OCI-LY1 (cell line): Measurements from ENCODE around the gene SVOP.

Experiments
- H2AFZ ChIP-seq: fragments of 200-600 bp; sonication (generic), shearing (Covaris generic); 2 replicates; pipeline ENCODE4 v1.6.0; 2014; ENCODE audit warnings: antibody characterized with exemption, mild to moderate bottlenecking, low read length
- H3F3A ChIP-seq: fragments of 200-600 bp; sonication (generic), shearing (Covaris generic); 2 replicates; pipeline ENCODE4 v1.6.0; 2014; ENCODE audit warnings: mild to moderate bottlenecking, antibody characterized with exemption, low read length, moderate library complexity; ENCODE audit not compliant: insufficient read depth
- H3K27ac ChIP-seq: fragments of 200-600 bp; sonication (generic); 2 replicates; pipeline ENCODE4 v1.5.1; 2014; ENCODE audit warnings: low read length, mixed run types, mild to moderate bottlenecking, low read depth; ENCODE audit not compliant: poor library complexity, severe bottlenecking
- H3K27me3 ChIP-seq: fragments of 200-600 bp; sonication (generic); 2 replicates; pipeline ENCODE4 v1.6.0; 2014; ENCODE audit warnings: antibody characterized with exemption, mild to moderate bottlenecking, low read length, moderate library complexity; ENCODE audit not compliant: insufficient read depth
- H3K36me3 ChIP-seq: fragments of 200-600 bp; sonication (generic); 2 replicates; pipeline ENCODE4 v1.6.1; 2014; ENCODE audit warnings: mild to moderate bottlenecking, antibody characterized with exemption, low read length, moderate library complexity, mixed read lengths; ENCODE audit not compliant: insufficient read depth
- H3K4me1 ChIP-seq: fragments of 200-600 bp; sonication (generic); 2 replicates; pipeline ENCODE4 v1.5.1; 2014; ENCODE audit warnings: mild to moderate bottlenecking, low read length, moderate library complexity; ENCODE audit not compliant: insufficient read depth, severe bottlenecking
- H3K4me2 ChIP-seq: fragments of 200-600 bp; sonication (generic), shearing (Covaris generic); 2 replicates; pipeline ENCODE4 v1.6.1; 2014; ENCODE audit warnings: low read length
- H3K4me3 ChIP-seq: fragments of 200-600 bp; sonication (generic); 2 replicates; pipeline ENCODE4 v1.5.1; 2014; ENCODE audit warnings: low read length, low read depth, mild to moderate bottlenecking, mixed read lengths; ENCODE audit not compliant: poor library complexity, severe bottlenecking
- H3K79me2 ChIP-seq: fragments of 200-600 bp; shearing (Covaris generic); 2 replicates; pipeline ENCODE4 v1.6.1; 2016; ENCODE audit warnings: mixed run types, low read length, mixed read lengths; ENCODE audit not compliant: insufficient read depth
- H3K9ac ChIP-seq: fragments of 200-600 bp; sonication (generic), shearing (Covaris generic); 2 replicates; pipeline ENCODE4 v1.6.1; 2014; ENCODE audit warnings: mild to moderate bottlenecking, low read length, mixed read lengths
- H3K9me2 ChIP-seq: fragments of 200-600 bp; sonication (generic), shearing (Covaris generic); 2 replicates; pipeline ENCODE4 v1.6.1; 2014; ENCODE audit warnings: low read depth, mild to moderate bottlenecking, low read length, mixed read lengths
- H3K9me3 ChIP-seq: fragments of 200-600 bp; shearing (Covaris generic); 2 replicates; pipeline ENCODE4 v1.6.1; 2014; ENCODE audit warnings: low read length, mixed read lengths
- H4K20me1 ChIP-seq: fragments of 200-600 bp; sonication (generic), shearing (Covaris generic); 2 replicates; pipeline ENCODE4 v1.6.0; 2016; ENCODE audit warnings: mild to moderate bottlenecking, low read length; ENCODE audit not compliant: insufficient read depth
- EZH2 ChIP-seq: fragments of 200-600 bp; sonication (generic), shearing (Covaris generic); IDR thresholded peaks from 2 replicates; pipeline ENCODE4 v1.8.0; 2017; ENCODE audit warnings: borderline replicate concordance, mixed run types, mild to moderate bottlenecking, antibody characterized with exemption, low read length, moderate library complexity, mixed read lengths
- TF ChIP-seq, protein P1 (sequence below): fragments of 200-600 bp; sonication (generic), shearing (Covaris generic); IDR thresholded peaks from 2 replicates; pipeline ENCODE4 v1.5.1; 2017; ENCODE audit warnings: mild to moderate bottlenecking, antibody characterized with exemption, low read length, moderate library complexity, mixed read lengths

The SVOP gene

GRCh38 chr12:108922918-108923317 lies 98.0 kb downstream of the SVOP start:
- H3K4me2 ChIP-seq: no peak overlapping the region
- TF ChIP-seq, protein P1, sequence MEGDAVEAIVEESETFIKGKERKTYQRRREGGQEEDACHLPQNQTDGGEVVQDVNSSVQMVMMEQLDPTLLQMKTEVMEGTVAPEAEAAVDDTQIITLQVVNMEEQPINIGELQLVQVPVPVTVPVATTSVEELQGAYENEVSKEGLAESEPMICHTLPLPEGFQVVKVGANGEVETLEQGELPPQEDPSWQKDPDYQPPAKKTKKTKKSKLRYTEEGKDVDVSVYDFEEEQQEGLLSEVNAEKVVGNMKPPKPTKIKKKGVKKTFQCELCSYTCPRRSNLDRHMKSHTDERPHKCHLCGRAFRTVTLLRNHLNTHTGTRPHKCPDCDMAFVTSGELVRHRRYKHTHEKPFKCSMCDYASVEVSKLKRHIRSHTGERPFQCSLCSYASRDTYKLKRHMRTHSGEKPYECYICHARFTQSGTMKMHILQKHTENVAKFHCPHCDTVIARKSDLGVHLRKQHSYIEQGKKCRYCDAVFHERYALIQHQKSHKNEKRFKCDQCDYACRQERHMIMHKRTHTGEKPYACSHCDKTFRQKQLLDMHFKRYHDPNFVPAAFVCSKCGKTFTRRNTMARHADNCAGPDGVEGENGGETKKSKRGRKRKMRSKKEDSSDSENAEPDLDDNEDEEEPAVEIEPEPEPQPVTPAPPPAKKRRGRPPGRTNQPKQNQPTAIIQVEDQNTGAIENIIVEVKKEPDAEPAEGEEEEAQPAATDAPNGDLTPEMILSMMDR: no peak
- no peak for TF ChIP-seq EZH2
- no peak overlapping the region for H2AFZ ChIP-seq
- H3K79me2 ChIP-seq: no peaks in the 10 kb centered on the region
- H3K9ac ChIP-seq: no peak overlapping the region
- H3F3A ChIP-seq: no peaks in the 10 kb centered on the region
- no peaks in the 10 kb centered on the region for H3K9me3 ChIP-seq
- H3K27me3 ChIP-seq: no peaks in the 10 kb centered on the region
- no peak overlapping the region for H3K4me3 ChIP-seq
- no peaks in the 10 kb centered on the region for H3K4me1 ChIP-seq
- H3K9me2 ChIP-seq: no peaks in the 10 kb centered on the region
- no peaks in the 10 kb centered on the region for H4K20me1 ChIP-seq
- H3K36me3 ChIP-seq: no peaks in the 10 kb centered on the region
- H3K27ac ChIP-seq: no peak overlapping the region

GRCh38 chr12:108921946-108922345 lies 98.9 kb downstream of the SVOP start:
- no peaks in the 10 kb centered on the region for H3K79me2 ChIP-seq
- H2AFZ ChIP-seq: no peak overlapping the region
- no peaks in the 10 kb centered on the region for H3K27me3 ChIP-seq
- no peaks in the 10 kb centered on the region for H3K9me2 ChIP-seq
- H3F3A ChIP-seq: no peaks in the 10 kb centered on the region
- H3K27ac ChIP-seq: no peak overlapping the region
- H3K4me1 ChIP-seq: no peaks in the 10 kb centered on the region
- TF ChIP-seq EZH2: no peak
- TF ChIP-seq, protein P1: no peak
- H3K9me3 ChIP-seq: no peaks in the 10 kb centered on the region
- no peak overlapping the region for H3K4me3 ChIP-seq
- H4K20me1 ChIP-seq: no peaks in the 10 kb centered on the region
- no peak overlapping the region for H3K9ac ChIP-seq
- H3K36me3 ChIP-seq: no peaks in the 10 kb centered on the region
- no peak overlapping the region for H3K4me2 ChIP-seq

GRCh38 chr12:108918960-108919642 lies 101.8 kb downstream of the SVOP start:
- Histone ChIP-seq H2AFZ (no peak overlapping the region), H3F3A (no peaks in the 10 kb centered on the region), H3K79me2 (no peaks in the 10 kb centered on the region), H3K9me2 (no peaks in the 10 kb centered on the region), H3K27me3 (no peaks in the 10 kb centered on the region), H3K36me3 (no peaks in the 10 kb centered on the region), H3K9ac (no peak overlapping the region), H3K4me3 (no peak overlapping the region), H3K27ac (no peak overlapping the region), H3K4me1 (no peaks in the 10 kb centered on the region), H3K4me2 (no peak overlapping the region), H3K9me3 (no peaks in the 10 kb centered on the region), H4K20me1 (no peaks in the 10 kb centered on the region)
- TF ChIP-seq, protein P1: no peak
- no peak for TF ChIP-seq EZH2
